HuH-7 (cell line): ENCODE results near the gene YAP1.

ENCODE experiments used
- DNase-seq: peaks from one replicate; pipeline ENCODE4 v3.0.0; 2011; ENCODE audit warnings: low spot score

Gene YAP1

DNA sequence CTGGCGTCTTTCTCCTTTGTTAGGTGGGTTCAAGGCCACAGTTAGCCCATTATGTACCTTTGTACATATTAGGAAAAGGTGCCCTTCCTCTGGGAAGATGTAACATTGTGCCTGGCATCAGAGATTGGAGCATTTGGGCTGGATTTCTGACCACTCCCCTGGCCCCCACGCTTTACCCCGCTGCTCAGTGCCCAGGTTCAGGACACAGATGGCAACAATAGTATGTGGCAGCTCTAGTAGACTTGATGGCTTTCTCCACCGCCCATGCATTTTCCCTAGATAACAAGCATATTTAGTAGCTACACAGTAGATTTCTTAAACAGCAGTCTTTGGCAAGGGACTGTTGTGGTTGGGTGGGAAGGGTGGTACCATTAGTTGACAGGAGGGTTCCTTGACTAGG, 53.1 kb downstream of the YAP1 start:
- no peak for DNase-seq

DNA sequence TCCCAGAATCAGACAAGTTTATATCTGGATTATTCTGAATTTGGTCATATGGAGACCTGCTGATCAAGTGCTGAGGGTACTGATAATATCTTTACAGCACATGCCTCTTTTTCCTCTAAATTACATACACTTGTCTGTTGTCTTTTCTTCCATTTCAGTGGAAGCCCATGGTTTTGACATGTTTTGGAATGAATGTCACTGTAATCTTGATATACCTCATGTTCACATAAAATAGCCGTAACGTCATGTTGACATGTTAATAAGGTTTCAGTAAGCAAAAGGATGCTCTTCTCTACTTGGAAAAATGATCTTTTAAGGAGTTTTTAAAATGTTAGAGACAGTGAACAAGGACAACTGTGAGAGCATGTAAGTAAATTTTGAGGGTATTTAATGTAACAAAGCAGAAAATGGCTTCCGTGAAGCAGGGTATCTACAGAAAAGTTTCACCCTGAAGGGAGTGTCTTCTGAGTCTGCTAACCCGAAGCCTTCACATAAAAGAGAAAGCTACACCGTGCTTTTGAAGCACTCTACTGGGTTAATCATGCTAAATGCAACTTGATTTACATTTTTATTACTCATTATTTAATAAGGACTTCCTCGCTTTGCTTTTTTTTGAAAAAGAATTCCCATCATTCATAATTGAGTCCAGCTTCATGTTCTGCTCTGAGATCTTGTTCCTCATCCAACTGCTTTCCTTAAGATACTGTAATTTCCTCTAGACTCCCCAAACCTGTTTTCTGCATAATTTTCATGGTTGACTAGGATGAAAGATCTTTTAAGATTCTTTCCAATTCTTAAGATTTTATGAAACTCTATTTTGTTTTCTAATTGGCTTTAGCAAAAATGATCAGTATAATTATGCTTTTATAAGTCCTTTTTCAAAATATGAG, 56.2 kb downstream of the YAP1 start:
- DNase-seq, result no peak

DNA sequence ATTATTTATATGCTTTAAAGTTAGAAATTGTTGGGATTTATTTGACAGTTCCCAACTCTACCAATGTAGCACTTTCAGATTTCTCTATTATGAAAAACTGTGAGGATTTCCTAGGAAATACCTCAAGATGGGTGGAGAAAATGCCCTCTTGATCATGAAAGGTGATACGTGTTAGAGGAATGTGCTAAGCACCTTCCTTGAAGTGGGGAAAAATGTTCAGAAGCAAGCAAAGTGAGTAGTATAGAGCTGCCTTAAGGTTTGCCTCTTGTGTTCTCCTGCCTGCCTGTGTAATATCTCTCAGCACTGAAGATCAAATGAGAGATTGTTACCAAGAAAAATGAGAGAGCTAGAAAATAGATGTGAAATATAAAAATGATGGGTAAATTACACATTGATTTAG, 58.2 kb downstream of the YAP1 start:
- no peak for DNase-seq

- no peak for DNase-seq
Measured at GRCh38 chr11:102171101-102171500, 60.9 kb downstream of the YAP1 start.

DNA sequence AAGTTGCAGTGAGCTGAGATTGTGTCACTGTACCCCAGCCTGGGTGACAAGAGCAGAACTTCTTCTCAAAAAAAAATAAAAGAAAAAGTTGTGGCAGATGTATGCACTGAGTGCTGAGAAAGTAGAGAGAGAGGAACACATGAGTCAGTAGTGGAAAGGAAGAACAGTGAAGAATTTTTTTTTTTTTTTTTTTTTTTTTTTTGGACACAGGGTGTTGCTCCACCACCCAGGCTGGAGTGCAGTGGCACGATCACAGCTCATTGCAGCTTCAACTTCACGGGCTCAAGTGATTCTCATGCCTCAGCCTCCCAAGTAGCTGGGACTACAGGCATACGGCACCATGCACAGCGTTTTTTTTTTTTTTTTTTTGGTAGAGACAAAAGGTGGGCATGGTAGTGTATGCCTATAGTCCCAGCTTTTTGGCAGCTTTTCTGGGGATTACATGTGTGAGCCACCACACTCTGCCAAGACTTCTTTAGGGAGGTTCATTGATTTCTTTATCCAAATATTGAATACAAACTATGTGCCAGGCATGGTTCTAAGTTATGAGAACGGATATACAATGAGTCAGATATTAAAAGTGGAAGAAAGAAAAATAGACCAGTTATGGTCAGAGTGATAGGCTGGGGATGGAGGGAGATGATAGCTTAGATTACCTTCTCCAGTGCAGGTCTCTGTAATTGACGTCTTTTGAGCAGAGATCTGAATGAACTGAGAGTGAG, 62.0 kb downstream of the YAP1 start:
- DNase-seq, result no peak

- no peak for DNase-seq
Measured at GRCh38 chr11:102177126-102177525, 66.9 kb downstream of the YAP1 start.

- DNase-seq, result peak; percentile 46
Measured at GRCh38 chr11:102177974-102178631, 67.9 kb downstream of the YAP1 start.

DNA sequence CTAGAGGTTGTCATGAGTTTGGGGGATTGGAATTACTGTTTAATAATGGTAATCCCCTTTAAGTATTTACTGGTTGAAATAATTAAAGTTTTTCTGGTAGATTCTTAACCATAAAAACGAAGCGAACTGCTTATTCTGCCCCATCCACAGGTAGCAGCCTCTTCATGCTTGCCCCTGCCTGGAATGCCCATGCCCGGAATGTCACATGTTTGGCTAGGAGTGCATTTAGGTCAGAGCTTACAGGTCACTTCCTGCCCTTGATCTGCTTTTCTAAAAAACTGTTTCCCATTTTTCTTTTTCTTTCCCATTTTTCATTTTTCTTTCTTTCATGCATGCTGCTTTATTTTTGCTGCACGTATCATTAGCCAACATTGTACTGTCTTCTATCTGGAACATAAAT, 69.1 kb downstream of the YAP1 start:
- no peak for DNase-seq

DNA sequence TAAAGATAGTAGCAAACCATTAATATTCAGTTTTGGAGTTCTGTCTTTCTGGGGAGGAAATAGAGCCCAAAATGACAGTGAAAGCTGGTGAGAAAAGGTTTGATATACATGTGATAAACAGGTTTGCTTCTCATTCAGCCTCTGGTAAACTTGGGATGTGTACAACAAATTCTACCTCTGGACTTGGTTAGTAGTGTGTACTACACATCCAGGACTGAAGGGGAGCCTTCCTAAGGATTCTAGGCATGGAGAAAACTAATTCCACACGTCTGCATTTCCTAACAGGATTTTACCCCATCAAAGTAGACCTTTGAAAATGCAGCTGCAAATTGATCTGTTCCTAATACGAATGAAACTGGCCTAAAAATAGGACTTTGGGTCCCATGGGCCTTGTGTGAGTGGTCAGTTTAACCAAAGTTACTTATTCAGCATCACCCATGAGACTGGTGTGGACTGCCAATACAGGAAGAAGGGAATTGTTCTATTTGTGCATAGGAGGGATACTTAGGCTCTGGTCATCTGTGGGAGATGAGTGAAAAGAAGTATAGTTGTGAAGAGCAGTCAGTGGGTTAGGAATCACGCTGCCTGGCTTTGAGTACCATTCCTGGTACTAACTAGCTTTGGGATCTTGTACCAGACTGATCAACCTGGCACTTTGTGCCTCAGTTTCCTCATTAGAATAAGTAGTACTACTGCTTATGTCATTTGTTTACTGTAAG, 74.2 kb downstream of the YAP1 start:
- DNase-seq, result no peak

- peak; percentile 39 for DNase-seq
Measured at GRCh38 chr11:102186551-102187191, 76.4 kb downstream of the YAP1 start.

DNA sequence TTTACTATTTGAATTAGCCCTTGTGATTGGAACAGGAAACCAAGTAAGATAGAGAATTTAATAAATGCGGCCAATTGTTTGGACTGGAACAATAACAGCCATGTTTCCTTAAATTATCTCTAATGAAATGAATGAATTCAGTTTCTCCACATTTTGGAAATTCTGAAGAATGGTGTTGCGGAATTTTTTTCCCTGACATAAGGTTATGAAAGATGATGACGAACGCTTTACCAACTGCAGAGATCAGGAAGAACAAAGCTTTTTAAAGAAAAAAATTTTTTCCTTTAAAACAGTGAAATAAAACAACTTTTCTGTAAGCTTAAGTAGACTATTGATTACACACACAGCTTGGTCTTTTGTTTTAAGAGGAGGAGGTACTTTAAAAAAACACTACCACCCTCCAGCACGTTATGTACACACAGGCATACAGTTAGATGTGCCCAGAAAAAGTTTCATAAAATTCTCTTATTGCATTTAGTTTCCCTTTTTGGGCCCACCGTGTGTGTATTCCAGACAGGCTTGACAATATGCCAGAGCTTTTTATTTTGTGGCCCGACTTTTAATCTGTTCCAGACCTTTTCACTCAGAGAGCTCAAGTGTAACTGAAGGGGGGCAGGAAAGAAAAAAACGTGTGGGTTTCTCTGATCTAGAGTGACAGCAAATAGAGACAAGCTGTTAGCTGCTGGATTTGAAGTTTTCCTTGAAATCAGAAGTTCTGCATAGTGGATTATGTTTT, 77.3 kb downstream of the YAP1 start:
- no peak for DNase-seq

GRCh38 chr11:102188488-102188887, 78.2 kb downstream of the YAP1 start:
- DNase-seq, result no peak

- no peak for DNase-seq
Measured at GRCh38 chr11:102191832-102192231, 81.6 kb downstream of the YAP1 start.

GRCh38 chr11:102192349-102193066, 82.3 kb downstream of the YAP1 start:
- peak; percentile 43 for DNase-seq

DNA sequence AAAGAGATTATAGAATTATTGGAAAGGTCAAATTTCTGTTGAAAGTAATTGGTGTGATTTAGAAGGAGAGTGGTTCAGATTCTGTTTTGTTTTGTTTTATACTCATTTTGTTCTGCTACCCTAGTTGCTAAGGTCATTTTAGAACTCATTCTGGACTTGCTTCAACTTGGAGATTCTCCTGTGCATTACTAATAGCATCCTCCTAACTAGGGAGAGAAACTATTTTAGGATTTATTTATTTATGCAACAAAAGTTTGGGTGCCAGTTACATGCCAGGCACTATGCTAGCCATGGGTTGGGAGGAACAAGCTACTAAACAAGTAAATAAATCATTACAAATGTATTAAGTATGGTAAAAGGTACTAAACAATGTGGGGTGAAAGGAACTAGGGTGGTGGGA, 84.0 kb downstream of the YAP1 start:
- no peak for DNase-seq

GRCh38 chr11:102194990-102195389, 84.7 kb downstream of the YAP1 start:
- DNase-seq, result no peak

GRCh38 chr11:102196351-102196750, 86.1 kb downstream of the YAP1 start:
- DNase-seq, result no peak

DNA sequence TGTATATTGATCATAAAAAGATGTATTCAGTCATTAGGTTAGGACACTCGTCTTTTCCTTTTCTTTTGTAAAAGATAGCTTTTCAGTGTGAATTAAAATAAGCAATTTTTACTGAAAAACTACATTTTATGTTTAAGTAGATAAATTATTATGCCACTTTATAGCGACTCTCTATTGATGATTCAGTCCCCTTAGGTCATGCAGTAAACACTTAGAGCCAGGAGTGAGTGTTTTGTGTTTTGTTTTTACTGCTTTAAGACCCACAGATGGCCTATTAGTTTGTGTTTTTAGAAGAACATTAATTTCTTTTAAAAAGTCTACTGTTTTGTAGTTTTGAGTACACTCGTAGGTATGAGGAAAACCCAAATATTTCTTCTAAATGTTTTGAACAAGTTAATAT, 86.6 kb downstream of the YAP1 start:
- DNase-seq, result no peak

DNA sequence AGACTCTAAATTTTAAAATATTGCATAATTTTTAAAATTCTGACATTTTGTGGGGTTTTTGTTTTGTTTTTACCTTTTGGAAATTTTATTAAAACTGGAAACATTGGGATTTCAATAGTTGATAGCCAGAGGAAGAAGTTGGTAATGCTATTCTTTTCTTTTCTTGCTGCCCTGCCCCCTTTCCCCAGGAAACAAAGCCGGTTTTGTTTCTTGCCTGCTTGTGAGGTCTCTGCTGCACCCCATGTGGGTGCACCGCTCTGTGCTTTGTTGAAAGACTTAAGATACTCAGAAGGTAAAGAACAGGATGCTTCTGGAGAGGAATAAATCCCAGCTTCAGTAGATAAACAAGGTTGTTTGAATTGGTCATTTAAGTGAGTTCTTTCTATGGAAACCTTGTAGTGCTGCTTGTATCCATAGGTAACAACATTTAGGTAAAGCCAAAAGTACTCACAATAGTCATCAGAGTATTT, 87.5 kb downstream of the YAP1 start:
- no peak for DNase-seq

DNA sequence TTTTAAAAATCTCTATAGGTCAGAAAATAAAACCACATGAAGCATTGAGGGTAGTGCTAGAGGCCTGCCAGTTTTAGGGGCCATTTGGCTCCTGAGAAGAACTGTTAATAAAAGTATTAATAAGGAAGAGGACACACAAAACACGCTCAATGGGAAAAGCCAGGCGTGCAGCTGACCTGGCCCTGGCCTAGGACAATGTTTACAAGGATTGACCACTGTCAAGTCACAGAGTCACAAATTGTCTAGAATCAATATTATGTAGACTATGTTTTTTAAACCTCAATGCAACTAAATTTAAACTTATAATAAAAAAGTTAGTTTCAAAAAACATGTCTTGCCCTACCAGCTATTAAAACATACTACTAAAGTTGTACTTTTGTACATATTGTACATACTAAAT, 89.4 kb downstream of the YAP1 start:
- no peak for DNase-seq
